ENCODE data around the gene CHMP6. TPM values are rescaled to one million over a fixed set of nuclear protein-coding genes. Genes with fewer than 3 reads are reported as not detected.
A peak's percentile ranks its signal among the peaks of the same experiment; 100 is the strongest.

CHMP6 gene
- total RNA-seq, 4 donors from 2014 or later, result 17.5 to 35.6 (median 23.1) TPM

DNA sequence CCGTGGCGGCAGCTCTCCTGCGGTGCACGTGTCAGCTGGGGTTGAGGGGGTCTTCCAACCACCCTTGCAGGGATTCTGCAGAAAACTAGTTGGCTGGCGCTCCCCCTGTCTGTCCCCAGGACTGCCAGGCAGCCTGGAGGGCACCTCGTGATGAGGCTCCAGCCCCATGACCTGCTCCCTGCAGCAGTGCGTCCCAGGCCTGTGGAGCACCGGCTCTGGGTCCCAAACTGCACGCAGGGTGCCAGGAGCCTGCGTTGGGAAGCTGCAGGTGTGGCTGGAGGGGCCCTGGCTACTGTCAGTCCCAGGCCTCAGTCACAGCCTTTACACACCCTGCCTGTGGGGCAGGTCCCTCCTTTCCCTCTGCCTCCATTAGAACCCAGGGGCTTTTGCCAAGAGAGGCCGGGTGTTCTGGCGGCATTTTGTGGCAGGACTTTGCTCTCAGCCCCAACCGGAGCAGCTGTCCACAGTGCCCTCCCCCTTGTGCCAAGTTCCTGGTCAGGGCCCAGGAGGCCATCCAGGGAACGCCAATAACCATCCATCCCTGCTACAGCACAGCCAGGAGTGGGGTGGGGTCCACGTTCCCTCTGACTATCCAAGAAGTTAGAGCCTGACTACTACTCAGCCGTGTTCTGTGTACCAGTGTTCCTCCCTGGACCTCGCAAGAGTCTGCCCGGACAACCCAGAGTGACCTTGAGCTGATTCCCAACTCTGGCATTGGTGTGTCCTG lies 9.2 kb downstream of the CHMP6 start:
- TF ChIP-seq POLR2AphosphoS5 (IDR thresholded peaks at IDR 0.05), result no peak
- TF ChIP-seq, protein P1, sequence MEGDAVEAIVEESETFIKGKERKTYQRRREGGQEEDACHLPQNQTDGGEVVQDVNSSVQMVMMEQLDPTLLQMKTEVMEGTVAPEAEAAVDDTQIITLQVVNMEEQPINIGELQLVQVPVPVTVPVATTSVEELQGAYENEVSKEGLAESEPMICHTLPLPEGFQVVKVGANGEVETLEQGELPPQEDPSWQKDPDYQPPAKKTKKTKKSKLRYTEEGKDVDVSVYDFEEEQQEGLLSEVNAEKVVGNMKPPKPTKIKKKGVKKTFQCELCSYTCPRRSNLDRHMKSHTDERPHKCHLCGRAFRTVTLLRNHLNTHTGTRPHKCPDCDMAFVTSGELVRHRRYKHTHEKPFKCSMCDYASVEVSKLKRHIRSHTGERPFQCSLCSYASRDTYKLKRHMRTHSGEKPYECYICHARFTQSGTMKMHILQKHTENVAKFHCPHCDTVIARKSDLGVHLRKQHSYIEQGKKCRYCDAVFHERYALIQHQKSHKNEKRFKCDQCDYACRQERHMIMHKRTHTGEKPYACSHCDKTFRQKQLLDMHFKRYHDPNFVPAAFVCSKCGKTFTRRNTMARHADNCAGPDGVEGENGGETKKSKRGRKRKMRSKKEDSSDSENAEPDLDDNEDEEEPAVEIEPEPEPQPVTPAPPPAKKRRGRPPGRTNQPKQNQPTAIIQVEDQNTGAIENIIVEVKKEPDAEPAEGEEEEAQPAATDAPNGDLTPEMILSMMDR (IDR thresholded peaks at IDR 0.05), result no peak
- no peak for TF ChIP-seq POLR2A (IDR thresholded peaks at IDR 0.05)
- TF ChIP-seq EP300 (IDR thresholded peaks at IDR 0.05), result no peak
- Histone ChIP-seq H3K27me3 (peaks cover 24% of the 10 kb centered on the region), H3K36me3 (peaks cover 45% of the 10 kb centered on the region), H3K9me3 (no peaks in the 10 kb centered on the region), H3K27ac (no peak overlapping the region), H3K4me1 (peaks cover 31% of the 10 kb centered on the region), H3K4me3 (no peak overlapping the region)
- no peak for DNase-seq (ENCODE audit: low spot score in 2 of 2)
- WGBS, result 47% methylated on average over 7 of the region's 18 CpGs

DNA sequence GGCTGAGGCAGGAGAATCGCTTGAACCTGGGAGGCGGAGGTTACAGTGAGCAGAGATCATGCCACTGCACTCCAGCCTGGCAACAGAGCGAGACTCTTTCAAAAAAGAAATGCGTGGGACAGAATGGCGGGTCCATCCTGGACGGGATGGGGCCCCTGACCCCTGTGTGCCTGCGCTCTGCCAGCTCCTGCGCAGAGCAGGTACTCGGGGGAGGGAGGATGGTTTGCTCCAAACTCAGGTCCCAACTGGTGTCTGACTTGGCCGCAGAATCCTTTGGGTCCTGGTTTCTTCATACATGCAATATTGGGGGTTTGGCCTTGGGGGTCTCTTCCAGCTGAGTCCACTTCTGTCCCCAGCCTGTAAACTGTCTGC lies 10.4 kb downstream of the CHMP6 start:
- Histone ChIP-seq H3K36me3 (peaks cover 33% of the 10 kb centered on the region), H3K4me3 (no peak overlapping the region), H3K27ac (no peak overlapping the region), H3K27me3 (peaks cover 24% of the 10 kb centered on the region), H3K9me3 (no peaks in the 10 kb centered on the region), H3K4me1 (peaks cover 31% of the 10 kb centered on the region)
- no peak for TF ChIP-seq POLR2A (IDR thresholded peaks at IDR 0.05)
- TF ChIP-seq, protein P1 (IDR thresholded peaks at IDR 0.05), result no peak
- no peak for TF ChIP-seq EP300 (IDR thresholded peaks at IDR 0.05)
- no peak for TF ChIP-seq POLR2AphosphoS5 (IDR thresholded peaks at IDR 0.05)
- no peak for DNase-seq (ENCODE audit: low spot score in 2 of 2)
- 77% methylated on average over 10 of the region's 10 CpGs for WGBS

DNA sequence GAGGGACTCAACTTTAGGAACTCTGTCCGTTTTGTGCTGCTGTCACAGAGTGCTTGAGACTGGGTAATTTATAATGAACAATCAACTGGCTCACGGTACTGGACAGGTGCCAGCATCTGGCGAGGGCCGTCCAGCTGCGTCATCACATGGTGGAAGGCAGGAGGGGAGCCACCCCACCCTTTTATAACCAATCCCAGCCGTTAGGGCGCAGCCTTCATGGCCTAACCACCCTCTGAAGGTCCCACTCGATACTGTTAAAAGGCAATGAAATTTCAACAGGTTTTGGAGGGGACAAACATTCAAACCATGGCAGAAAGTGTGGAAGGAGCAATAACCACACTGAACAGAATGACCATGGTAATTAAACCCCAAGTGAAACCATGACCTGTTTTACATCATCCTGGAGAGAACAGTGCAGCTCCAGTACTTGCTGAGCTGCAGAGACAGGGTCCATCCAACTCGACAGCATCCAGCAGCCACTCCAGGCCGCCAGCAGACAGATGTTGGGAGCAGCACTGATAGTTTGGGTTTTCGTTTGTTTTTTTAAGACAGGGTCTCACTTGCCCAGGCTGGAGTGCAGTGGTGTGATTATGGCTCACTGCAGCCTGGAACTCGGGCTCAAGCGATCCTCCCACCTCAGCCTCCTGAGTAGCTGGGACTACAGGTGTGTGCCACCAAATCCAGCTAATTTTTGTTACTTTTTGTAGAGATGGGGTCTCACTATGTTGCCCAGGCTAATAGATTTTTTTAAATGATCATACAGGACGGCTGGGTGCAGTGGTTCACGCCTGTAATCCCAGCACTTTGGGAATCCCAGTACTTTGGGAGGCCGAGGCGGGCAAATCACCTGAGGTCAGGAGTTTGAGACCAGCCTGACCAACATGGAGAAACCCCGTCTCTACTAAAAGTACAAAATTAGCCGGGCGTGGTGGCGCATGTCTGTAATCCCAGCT lies 11.0 kb downstream of the CHMP6 start:
- Histone ChIP-seq H3K27ac (no peak overlapping the region), H3K4me3 (no peak overlapping the region), H3K36me3 (peaks cover 26% of the 10 kb centered on the region), H3K4me1 (peaks cover 31% of the 10 kb centered on the region), H3K27me3 (peaks cover 24% of the 10 kb centered on the region), H3K9me3 (no peaks in the 10 kb centered on the region)
- TF ChIP-seq POLR2A (IDR thresholded peaks at IDR 0.05), result no peak
- no peak for TF ChIP-seq POLR2AphosphoS5 (IDR thresholded peaks at IDR 0.05)
- no peak for TF ChIP-seq EP300 (IDR thresholded peaks at IDR 0.05)
- TF ChIP-seq, protein P1 (IDR thresholded peaks at IDR 0.05), result no peak
- peak in 1 of 2 donors; percentile 91 for DNase-seq (ENCODE audit: low spot score in 2 of 2)
- WGBS, result 61% methylated on average over 15 of the region's 21 CpGs

DNA sequence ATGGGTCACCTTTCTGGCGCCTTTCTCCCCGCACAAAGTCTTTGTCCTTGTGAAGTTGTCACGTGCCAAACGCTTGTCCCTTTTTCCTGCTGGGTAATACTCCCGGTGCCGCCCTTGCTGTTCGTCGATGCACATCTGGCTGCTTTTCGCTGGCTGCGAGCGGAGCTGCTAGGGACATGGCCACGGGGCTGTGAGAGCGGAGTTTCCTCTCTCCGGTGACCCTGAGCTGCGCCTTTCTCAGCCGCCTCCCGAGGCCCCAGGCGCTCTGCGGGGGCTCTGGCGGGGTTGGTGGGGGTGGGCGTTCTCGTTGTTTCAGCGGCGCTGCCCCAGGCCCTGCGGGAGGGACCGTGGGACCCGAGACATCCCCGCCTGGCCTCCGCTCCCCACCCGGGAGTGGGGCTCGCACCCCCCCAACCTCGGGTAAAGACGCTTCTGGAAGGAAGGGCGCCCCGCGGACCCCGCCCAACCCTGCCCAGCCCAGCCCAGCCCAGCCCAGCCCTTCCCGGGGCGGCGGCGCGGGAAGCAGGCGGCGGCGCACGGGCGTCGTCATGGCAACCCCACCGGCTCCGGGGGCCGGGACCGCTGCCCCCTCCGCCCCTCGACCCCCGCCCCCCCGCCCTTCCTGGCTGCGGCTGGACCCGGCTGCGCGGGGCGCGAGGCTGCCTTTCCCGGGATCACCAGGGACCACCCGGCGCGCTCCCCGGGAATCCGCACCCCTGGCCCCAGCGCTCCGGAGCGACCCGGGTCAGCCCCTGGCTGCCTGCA lies 12.3 kb downstream of the CHMP6 start:
- H3K4me3 ChIP-seq, result peak overlapping the region; percentile 43
- 7% methylated on average over 23 of the region's 72 CpGs for WGBS

More for the DNA sequence above, 12.3 kb downstream of the CHMP6 start:
- DNase-seq (ENCODE audit: low spot score in 2 of 2), result peak in 1 of 2 donors; percentile 63
- Histone ChIP-seq H3K27ac (no peak overlapping the region), H3K36me3 (peaks cover 14% of the 10 kb centered on the region), H3K4me1 (peaks cover 31% of the 10 kb centered on the region), H3K9me3 (no peaks in the 10 kb centered on the region), H3K27me3 (peaks cover 24% of the 10 kb centered on the region)
- TF ChIP-seq POLR2A (IDR thresholded peaks at IDR 0.05) (no peak), EP300 (IDR thresholded peaks at IDR 0.05) (no peak), POLR2AphosphoS5 (IDR thresholded peaks at IDR 0.05) (no peak)
- TF ChIP-seq, protein P1 (IDR thresholded peaks at IDR 0.05), result no peak

Measured in suprapubic skin (tissue), 4 donors.